ENCODE data around the gene DPEP1.
"Not testable (repeated sequence)": the region's sequence is repeated elsewhere in the genome, so short reads cannot be mapped to it uniquely, and the experiment has no call there.

DPEP1 gene

DNA sequence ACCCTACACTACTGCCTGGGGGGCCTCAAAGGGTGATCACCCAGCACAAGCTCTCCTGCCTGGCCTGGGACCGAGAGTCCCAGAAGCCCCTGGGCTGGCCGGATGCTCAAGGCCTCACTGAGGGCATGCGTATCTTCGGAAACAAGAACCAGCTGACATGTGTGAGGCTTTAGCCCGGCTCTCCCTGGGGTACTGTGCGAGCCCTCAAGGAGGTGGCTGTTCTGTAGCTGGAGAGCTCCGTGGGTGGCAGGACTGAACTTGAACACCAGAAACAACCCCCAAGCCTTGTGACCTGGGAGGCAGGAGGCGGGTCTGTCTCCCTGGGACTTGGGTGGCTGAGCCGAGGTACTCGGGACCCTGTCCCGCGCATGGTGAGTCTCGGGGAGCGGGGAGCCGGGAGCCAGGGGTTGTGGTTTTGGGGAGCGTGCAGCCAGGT lies 7.0 kb downstream of the DPEP1 start:
- no peak for DNase-seq

DNA sequence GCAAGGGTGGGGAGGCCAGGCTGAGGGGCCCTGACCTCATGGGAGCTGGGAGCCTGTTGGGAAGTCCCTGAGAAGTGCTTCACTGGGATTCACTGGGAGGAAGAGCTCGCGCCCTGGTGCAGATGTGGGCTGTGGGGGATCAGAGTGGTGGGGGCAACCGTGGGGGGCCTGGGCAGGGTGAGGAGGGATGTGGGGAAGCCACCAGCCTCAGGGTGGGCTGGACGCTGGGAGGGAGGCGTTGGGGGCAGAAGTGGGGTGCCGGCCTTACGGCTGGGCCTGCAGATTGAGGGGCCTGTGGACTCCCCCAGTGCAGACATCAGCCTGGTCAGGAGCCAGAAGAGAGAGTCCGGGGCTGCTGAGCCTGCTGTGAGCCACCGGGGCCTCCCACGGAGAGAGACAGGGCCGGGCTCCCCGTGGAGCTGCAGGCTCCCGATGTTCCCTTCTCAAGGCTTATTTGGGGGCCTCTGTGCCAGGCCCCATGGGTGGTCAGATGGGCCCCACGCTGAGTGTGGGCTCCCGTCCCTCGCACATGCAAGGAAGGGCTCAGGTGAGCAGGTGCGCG lies 7.8 kb downstream of the DPEP1 start:
- no peak for DNase-seq

GRCh38 chr16:89621698-89622409 lies 8.4 kb downstream of the DPEP1 start:
- DNase-seq: no peak

- DNase-seq: no peak
Observed at GRCh38 chr16:89623511-89624261, 10.2 kb downstream of the DPEP1 start.

- no peak for DNase-seq
Observed at GRCh38 chr16:89624777-89625761, 11.6 kb downstream of the DPEP1 start.

GRCh38 chr16:89629827-89630610 lies 16.6 kb downstream of the DPEP1 start:
- no peak for DNase-seq

DNA sequence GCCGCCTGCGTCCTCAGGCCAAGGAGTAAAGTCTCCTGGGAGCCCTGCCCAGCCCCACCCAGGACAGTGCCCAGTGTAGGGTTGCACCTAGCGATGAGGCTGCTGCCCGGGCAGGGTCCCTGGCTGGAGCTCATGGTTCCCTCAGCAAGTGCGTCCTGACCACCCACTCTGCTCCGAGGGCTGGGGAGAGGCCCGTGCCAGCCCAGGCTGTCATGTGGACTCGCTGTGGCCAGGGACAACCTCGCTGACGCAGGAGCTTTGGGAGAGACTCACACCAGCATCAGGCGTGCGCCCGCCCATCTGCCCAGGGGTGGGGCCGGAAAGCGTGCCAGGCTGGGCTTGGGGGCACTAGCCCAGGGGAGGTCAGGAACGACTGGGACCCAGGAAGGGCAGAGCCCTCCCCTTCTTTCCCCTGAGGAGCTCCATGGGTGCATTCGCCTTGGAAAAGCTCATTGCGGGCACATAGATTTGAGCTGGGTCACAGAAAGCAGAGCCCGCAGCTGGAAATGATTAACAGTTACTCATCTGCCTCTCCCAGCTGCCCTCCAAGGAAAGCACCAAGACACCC lies 19.7 kb downstream of the DPEP1 start:
- no peak for DNase-seq

DNA sequence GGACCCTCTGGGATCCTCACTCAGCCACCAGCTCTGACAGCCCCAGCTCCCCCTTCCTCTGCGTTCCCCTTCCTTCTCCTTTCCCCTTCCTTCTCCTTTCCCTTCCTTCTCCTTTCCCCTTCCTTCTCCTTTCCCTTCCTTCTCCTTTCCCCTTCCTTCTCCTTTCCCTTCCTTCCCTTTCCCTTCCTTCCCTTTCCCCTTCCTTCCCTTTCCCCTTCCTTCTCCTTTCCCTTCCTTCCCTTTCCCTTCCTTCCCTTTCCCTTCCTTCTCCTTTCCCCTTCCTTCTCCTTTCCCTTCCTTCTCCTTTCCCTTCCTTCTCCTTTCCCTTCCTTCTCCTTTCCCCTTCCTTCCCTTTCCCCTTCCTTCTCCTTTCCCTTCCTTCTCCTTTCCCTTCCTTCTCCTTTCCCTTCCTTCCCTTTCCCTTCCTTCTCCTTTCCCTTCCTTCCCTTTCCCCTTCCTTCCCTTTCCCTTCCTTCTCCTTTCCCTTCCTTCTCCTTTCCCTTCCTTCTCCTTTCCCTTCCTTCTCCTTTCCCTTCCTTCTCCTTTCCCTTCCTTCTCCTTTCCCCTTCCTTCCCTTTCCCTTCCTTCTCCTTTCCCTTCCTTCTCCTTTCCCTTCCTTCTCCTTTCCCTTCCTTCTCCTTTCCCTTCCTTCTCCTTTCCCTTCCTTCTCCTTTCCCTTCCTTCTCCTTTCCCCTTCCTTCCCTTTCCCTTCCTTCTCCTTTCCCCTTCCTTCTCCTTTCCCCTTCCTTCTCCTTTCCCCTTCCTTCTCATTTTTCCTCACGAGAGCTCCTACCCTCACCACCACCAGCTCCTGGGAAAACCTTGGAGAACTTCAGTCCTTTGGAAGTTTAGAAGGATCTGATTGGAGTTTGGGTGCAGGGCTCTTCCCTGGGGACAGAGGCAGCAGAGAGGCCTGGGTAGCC lies 21.3 kb downstream of the DPEP1 start:
- DNase-seq: not testable (repeated sequence)

DNA sequence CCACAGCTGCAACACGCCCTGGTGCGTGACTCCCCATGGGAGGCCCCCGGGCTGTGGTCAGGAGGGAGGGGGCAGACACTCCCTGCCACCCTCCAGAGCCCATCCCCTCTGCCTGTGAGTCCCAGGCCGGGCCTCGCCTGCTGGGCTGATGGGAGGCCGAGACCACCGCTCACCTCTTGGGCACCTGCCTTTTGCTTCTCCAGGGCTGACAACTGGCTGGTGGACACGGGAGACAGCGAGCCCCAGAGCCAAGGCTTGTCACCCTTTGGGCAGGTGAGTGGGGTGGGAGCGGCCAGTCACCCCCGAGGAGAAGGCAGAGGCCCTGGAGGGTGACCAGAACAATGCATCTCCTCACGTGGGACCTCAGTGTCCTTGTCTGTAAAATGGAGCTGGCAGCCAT lies 23.2 kb downstream of the DPEP1 start:
- DNase-seq: no peak

GRCh38 chr16:89637379-89637778 lies 23.9 kb downstream of the DPEP1 start:
- no peak for DNase-seq

- DNase-seq: no peak
Observed at GRCh38 chr16:89638455-89638854, 25.0 kb downstream of the DPEP1 start.

DNA sequence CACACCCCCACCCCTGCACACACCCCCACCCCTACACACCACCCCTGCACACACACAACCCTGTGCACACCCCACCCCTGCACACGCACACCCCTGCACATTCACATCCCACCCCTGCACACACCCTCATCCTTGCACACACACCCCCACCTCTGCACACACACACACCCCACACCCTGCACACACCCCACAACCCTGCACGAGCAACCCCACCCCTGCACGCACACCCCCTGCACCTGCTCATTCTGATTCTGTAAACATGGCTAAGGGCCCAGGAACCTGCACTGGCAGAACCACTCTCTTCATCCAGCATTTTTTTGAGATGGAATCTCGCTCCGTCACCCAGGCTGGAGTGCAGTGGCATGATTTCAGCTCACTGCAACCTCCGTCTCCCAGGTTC lies 25.9 kb downstream of the DPEP1 start:
- DNase-seq: no peak

DNA sequence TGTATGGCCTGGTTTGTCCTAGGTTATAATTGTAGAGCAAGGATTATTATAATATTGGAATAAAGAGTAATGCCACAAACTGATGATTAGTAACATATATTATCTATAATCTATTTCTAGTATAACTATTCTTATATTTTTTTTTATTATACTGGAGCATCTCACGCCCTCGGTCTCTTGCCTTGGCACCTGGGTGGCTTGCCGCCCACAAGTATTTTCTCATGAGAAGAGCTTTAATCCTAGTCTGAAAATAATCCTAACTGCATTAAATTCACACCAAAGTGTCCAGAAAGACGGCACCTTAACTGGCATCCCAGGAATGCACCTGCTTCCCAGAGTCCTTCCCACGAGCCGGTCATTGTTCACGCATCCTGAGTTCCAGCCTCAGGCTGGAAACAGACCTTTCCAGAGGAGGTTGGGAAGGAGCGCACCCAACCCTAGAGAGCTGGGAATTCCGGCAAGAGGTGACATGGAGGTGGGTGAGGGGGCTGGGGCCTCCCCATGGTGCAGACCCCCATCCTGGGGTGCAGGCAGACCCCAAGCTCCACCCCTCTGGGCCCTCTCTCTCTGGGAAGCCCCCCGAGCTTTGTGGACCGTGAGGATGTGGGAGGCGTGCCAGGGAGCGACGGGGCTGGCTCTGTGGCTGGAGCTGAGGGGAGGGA lies 28.1 kb downstream of the DPEP1 start:
- DNase-seq: no peak

DNA sequence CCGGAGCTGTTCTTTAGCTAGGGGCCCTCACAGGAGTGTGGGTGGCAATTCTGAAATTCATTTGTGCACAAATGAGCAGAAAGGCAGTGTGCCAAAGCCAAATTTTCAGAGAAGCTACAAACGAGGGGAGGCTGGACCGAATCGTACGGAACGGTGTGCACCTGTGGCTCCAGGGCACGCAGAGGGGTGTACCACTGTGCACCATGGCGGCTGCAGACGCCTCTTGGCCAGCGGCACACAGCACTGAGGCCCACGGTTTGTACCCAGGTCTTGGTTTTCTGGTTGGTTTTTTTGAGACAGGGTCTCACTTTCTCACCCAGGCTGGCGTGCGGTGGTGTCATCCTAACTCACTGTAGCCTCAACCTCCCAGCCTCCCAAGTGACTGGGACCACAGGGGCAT lies 29.1 kb downstream of the DPEP1 start:
- DNase-seq: no peak

GRCh38 chr16:89643769-89644300 lies 30.4 kb downstream of the DPEP1 start:
- no peak for DNase-seq

DNA sequence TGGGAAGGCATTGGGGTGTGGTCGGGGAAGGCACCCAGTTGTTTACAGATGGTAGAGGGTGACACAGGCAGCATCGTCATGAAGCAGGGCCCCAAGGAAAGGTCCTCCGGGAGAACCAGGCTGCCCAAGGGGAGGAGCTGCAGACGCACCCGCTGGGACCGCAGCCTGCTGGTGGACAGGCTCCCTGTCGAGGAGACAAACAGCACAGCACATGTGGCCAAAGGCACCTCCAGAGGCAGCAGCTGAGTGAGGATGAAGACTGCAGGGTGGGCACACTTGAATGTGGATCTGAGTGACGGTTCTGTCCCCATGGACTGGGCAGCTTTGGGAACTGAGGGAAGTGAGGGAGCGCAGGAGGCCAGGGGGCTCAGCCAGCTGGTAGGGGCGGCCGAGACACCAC lies 31.7 kb downstream of the DPEP1 start:
- no peak for DNase-seq

DNA sequence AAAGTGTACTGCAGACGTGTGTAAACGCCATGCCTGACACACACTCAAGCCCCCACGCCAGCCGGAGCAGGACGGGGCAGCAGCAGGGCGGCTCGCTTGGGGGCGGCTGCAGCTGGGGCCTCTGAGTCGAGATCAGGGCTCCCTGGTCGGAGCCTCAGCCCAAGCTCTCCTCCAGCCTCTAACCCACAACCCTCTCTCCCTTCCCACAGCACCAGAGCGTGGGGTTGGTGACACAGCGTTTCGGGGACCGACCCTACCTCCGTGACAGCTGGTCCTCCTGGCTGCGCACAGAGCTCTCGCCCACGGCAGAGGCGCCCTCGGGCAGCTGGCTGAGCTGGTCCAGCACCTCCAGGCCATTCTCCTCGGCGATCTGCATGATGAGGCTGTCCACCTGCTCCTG lies 32.8 kb downstream of the DPEP1 start:
- DNase-seq: no peak

DNA sequence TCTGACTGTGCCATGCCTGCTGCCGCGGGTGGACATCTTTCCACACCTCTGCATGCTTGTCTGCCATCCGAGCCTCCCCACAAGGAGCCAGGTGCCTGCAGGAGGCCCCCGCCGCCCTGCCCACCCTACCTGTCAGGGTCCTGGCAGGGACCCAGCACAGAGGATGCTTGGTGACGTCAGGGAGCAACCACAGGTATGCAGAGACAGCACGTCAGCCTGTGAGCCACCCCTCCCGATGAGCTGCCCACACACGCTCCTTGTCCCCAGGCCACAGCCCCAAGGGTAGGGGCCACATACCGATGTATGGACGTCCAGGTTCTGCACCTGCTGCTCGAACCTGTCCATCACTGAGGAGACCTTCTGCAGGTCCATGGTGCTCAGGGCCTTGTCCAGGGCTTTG lies 33.5 kb downstream of the DPEP1 start:
- no peak for DNase-seq

- DNase-seq: no peak
Observed at GRCh38 chr16:89651584-89651983, 38.1 kb downstream of the DPEP1 start.

Data from activated gamma-delta T cell (primary cell).